22Rv1 (cell line): ENCODE data around the gene NFIX.

ENCODE experiments used
- CTCF ChIP-seq: fragments of 450-650 bp; IDR thresholded peaks from 2 replicates; pipeline ENCODE4 v1.5.1; 2017; ENCODE audit warnings: mild to moderate bottlenecking
- ZFX ChIP-seq: fragments of 450-650 bp; IDR thresholded peaks from 2 replicates; pipeline ENCODE4 v1.6.1; 2017; ENCODE audit warnings: antibody characterized with exemption, borderline replicate concordance

GRCh38 chr19:13097463-13098258 is 102.4 kb downstream of the NFIX start:
- no peak for TF ChIP-seq CTCF
- TF ChIP-seq ZFX: no peak
